Measurements from ENCODE around the gene IRAK1.

The IRAK1 gene

GRCh38 chrX:154040307-154040756 is 20.6 kb upstream of the IRAK1 start:
- no peak for DNase-seq

- no peak for DNase-seq
Observed at GRCh38 chrX:154039577-154039976, 19.9 kb upstream of the IRAK1 start.

- DNase-seq = no peak
Observed at GRCh38 chrX:154038656-154039055, 19.0 kb upstream of the IRAK1 start.

GRCh38 chrX:154037754-154038153 is 18.1 kb upstream of the IRAK1 start:
- DNase-seq = no peak

GRCh38 chrX:154036513-154036912 is 16.8 kb upstream of the IRAK1 start:
- DNase-seq = no peak

- no peak for DNase-seq
Observed at GRCh38 chrX:154033848-154034247, 14.1 kb upstream of the IRAK1 start.

GRCh38 chrX:154032653-154033052 is 13.0 kb upstream of the IRAK1 start:
- no peak for DNase-seq

- DNase-seq = no peak
Observed at GRCh38 chrX:154032160-154032559, 12.5 kb upstream of the IRAK1 start.

GRCh38 chrX:154030715-154031305 is 11.1 kb upstream of the IRAK1 start:
- DNase-seq = no peak

GRCh38 chrX:154030266-154030665 is 10.6 kb upstream of the IRAK1 start:
- no peak for DNase-seq

GRCh38 chrX:154029439-154029838 is 9.7 kb upstream of the IRAK1 start:
- no peak for DNase-seq

GRCh38 chrX:154028502-154029184 is 8.9 kb upstream of the IRAK1 start:
- DNase-seq = no peak

- no peak for DNase-seq
Observed at GRCh38 chrX:154027986-154028385, 8.3 kb upstream of the IRAK1 start.

- DNase-seq = no peak
Observed at GRCh38 chrX:154027022-154027402, 7.3 kb upstream of the IRAK1 start.

GRCh38 chrX:154026136-154027021 is 6.7 kb upstream of the IRAK1 start:
- no peak for DNase-seq

GRCh38 chrX:154025230-154025629 is 5.5 kb upstream of the IRAK1 start:
- DNase-seq = no peak

- no peak for DNase-seq
Observed at GRCh38 chrX:154024271-154024670, 4.6 kb upstream of the IRAK1 start.

- no peak for DNase-seq
Observed at GRCh38 chrX:154023276-154024000, 3.7 kb upstream of the IRAK1 start.

GRCh38 chrX:154022108-154022507 is 2.4 kb upstream of the IRAK1 start:
- no peak for DNase-seq

- DNase-seq = no peak
Observed at GRCh38 chrX:154021131-154021611, 1.5 kb upstream of the IRAK1 start.

- no peak for DNase-seq
Observed at GRCh38 chrX:154020536-154021115, 924 bp upstream of the IRAK1 start.

GRCh38 chrX:154019061-154019621 is 561 bp downstream of the IRAK1 start:
- DNase-seq = no peak

Measured in NCI-H2171 treated with DMSO at 0.1 percent for 48 hours (cell line).